AG08395 (cell line): ENCODE measurements around the gene ADGRL3.

Experiments
- DNase-seq: peaks from one replicate; pipeline ENCODE4 v3.0.0; 2012; ENCODE audit warnings: mixed read lengths, low spot score

Gene ADGRL3

DNA sequence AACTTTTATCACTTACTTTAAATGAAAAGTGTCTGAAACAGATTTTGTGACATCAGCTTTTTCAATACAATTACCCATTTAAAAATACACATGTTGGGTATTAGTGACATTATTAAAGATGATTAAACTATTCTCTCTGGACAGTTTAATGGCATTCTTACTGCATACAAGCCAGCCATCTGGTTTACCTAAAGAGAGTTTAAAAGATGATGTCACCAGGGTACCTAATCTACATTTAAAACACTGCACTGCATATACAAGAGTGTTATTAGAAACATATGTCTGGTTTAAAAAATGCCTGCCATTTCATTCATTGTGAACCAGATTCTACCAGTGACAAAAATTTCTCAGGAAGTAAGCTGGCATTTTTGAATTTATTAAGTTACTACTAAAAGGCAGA is 919.1 kb downstream of the ADGRL3 start:
- no peak for DNase-seq

DNA sequence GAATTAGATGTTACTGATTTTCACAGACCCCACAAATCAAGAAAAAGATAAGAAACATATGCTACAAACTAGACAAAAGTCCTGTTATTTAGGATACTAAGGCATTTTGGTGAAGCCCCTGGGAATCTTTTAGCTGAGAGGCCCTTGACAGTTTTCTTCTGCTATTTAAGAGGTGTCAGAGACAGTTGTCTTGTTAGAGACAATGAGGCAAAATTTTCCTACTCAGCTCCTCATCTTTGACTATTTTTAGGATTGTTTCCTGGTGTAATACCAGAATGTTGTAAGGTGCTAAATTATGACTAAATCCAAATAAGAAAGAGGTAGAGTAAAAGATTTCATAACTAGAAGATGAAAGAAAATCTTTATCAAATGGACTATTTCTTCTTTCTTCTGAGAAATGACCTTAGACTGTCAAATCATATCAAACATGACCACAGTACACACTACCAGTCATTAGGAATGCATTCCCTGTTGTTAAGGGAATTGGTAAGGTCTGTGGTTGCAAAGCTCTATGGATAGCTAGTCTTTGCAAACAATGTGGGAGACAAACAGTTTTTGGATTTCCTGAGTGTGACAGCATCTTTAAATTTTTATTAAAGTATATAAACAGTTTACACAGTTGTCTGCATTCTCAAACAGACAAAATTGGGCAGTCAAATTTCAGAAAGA is 926.1 kb downstream of the ADGRL3 start:
- no peak for DNase-seq
